GM19438 (cell line): Measurements from ENCODE around the gene KIF26A.

Experiments used
- ATAC-seq: cut with Tn5 transposase; IDR thresholded peaks from one replicate; pipeline ENCODE4 v1.9.1; 2021; ENCODE audit warnings: low read depth; ENCODE audit not compliant: unreplicated experiment

KIF26A gene

GRCh38 chr14:104172880-104173279 lies 34.5 kb downstream of the KIF26A start:
- no peak for ATAC-seq

- ATAC-seq = no peak
Observed at GRCh38 chr14:104174051-104174450, 35.7 kb downstream of the KIF26A start.

DNA sequence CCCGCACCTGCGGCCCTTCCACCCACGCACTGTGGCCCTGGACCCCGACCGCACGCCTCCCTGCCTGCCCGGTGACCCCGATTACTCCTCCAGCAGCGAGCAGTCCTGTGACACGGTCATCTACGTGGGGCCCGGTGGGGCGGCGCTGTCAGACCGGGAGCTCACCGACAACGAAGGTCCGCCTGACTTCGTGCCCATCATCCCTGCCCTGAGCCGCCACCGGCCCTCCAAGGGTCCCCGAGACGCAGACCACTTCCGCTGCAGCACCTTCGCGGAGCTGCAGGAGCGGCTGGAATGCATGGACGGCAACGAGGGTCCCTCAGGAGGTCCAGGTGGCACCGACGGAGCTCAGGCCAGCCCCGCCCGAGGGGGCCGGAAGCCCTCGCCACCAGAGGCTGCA lies 36.7 kb downstream of the KIF26A start:
- ATAC-seq = no peak

DNA sequence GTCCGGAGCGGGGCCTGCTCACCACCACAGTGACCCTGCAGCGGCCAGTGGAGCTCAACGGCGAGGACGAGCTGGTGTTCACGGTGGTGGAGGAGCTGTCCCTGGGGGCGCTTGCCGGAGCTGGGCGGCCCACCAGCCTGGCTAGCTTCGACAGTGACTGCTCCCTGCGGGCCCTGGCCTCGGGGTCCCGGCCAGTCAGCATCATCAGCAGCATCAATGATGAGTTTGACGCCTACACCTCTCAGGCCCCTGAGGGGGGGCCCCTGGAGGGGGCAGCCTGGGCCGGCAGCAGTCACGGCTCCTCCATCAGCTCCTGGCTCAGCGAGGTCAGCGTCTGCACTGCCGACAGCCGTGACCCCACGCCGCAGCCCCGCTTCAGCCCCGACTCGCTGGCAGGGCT lies 37.4 kb downstream of the KIF26A start:
- ATAC-seq = no peak

DNA sequence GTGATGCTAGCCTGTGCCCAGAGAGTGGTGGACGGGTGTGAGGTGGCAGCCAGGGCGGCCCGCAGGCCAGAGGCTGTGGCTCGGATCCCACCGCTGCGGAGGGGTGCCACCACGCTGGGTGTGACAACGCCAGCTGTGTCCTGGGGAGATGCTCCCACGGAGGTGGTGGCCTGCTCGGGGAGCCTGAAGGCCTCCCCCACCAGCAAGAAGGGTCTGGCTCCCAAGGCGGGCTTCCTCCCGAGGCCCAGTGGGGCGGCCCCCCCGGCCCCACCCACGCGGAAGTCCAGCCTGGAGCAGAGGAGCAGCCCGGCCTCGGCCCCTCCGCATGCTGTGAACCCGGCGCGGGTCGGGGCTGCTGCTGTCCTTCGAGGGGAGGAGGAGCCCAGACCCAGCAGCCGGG lies 38.2 kb downstream of the KIF26A start:
- no peak for ATAC-seq

DNA sequence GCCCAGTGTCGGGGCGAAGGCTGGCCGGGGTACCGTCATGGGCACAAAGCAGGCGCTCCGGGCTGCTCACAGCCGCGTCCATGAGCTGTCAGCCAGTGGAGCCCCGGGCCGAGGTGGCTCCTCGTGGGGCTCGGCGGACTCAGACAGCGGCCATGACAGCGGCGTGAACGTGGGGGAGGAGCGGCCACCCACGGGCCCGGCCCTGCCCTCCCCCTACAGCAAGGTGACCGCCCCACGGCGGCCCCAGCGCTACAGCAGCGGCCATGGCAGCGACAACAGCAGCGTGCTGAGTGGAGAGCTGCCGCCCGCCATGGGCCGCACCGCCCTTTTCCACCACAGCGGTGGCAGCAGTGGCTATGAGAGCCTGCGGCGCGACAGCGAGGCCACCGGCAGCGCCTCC lies 39.0 kb downstream of the KIF26A start:
- ATAC-seq = no peak

DNA sequence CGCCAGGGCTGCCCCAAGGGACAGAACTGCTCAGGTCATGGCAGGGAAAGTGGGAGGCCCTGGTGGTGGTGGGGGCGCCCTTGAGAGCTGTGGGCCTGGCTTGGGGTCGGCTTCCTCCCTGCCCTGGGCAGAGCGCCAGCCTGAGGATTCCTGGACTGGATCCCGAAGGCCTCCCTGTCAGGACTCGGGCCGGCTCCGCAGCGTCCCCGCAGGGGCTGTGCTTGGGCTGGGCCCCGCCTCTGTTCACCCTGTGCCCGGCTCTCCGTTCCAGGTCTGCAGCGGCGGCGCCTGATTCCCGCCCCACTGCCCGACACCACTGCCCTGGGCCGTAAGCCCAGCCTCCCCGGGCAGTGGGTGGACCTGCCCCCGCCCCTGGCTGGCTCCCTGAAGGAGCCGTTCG lies 39.9 kb downstream of the KIF26A start:
- no peak for ATAC-seq

DNA sequence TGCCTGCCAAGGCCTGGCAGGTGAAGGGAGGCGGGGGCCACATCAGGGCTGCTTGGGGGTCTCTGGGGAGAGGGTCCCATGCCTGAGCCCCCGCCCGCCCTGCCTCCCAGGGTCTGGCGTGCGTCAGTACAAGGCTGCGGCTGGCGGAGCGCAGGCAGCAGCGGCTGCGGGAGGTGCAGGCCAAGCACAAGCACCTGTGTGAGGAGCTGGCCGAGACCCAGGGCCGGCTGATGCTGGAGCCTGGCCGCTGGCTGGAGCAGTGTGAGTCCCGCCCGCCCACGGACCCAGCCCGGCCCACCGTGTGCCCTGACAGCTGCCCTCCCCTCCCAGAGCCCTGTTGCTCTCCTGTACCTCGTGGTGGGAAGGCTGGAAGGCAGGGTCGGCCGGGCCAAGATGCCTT lies 40.7 kb downstream of the KIF26A start:
- no peak for ATAC-seq

GRCh38 chr14:104179564-104180129 lies 41.3 kb downstream of the KIF26A start:
- no peak for ATAC-seq

DNA sequence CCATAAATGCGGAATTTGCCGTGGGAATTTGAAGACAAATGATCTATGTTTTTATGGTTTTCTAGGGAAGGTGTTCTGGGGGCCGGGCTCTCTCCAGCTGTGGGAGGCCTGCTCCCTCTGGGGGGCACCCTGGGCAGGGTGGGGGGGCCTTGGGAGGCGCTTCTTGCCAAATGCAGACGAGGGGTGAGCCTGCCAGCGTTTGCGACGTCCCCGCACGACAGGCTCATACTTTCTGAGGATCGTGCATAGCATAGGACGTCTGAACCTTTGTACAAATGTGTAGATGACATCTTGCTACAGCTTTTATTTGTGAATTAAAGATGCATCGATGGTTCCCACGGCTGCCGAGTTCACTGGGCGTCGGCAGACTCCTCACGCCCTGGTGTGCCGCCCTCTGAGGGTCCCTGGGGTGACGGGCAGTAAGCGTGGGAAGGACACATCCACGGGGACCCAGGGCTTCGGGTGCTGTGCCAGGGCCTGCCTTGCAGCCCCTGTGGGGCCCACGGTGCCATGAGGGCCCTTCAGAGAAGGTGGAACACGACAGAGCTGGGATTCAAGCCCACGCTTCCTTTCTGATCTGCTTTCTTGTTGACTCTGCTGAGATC lies 42.3 kb downstream of the KIF26A start:
- no peak for ATAC-seq

GRCh38 chr14:104181761-104182530 lies 43.6 kb downstream of the KIF26A start:
- no peak for ATAC-seq

DNA sequence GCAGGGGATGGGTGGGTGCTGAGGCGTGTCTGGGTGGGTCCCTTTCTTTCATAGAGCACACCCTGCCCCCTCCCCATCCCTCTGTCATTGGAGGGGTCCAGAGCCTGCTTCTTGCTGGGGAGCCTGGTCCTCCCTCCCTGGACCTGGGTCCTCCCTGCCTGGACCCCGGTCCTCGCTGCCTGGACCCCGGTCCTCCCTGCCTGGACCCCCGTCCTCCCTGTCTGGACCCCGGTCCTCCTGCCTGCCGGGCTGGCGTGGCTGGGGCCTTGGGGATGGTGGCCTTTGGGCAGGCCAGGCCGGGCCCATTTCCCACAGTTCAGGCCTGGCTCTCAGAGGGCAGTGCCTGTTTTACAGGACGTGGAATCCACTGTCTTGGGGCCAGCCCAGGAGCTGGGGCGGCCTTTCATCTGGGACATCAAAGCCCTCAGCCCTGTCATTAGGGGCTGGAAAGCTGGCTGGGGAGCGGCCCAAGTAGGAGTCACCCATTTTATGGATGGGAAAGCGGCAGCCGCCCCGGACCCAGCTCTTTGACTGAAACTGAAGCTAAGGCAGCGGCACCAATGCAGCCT lies 44.6 kb downstream of the KIF26A start:
- no peak for ATAC-seq

GRCh38 chr14:104183796-104184195 lies 45.4 kb downstream of the KIF26A start:
- ATAC-seq = no peak

- ATAC-seq = no peak
Observed at GRCh38 chr14:104184506-104184905, 46.1 kb downstream of the KIF26A start.

DNA sequence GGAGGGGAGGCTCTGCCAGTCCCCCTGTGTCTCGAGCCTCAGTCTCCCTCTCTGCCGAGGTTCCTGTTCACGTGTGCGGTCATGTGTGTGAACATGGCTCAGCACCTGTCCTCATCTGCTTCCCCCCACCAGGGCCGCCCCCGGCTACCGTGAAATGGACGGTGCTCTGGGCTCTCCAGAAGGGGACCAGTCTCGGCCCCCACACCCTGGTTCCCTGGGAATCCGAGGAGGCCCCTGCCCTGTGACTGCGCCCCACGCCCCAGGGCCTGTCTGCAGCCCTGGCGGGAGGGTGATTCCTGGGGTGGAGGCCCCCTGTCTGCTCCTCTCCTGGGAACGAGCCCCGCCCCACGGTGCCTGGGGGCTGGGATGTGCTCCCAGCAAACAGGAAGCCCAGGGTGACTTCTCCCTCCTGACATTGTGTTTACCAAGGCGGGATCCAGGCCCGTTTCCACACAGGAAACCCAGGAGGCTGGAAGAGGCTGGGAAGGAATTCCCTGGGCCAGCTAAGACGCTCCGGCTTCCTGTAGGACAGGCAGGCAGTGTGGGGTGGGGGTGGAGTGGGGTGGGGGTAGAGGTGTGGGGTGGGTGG lies 46.6 kb downstream of the KIF26A start:
- no peak for ATAC-seq

- ATAC-seq = no peak
Observed at GRCh38 chr14:104185916-104186495, 47.6 kb downstream of the KIF26A start.

GRCh38 chr14:104186575-104186974 lies 48.2 kb downstream of the KIF26A start:
- no peak for ATAC-seq

DNA sequence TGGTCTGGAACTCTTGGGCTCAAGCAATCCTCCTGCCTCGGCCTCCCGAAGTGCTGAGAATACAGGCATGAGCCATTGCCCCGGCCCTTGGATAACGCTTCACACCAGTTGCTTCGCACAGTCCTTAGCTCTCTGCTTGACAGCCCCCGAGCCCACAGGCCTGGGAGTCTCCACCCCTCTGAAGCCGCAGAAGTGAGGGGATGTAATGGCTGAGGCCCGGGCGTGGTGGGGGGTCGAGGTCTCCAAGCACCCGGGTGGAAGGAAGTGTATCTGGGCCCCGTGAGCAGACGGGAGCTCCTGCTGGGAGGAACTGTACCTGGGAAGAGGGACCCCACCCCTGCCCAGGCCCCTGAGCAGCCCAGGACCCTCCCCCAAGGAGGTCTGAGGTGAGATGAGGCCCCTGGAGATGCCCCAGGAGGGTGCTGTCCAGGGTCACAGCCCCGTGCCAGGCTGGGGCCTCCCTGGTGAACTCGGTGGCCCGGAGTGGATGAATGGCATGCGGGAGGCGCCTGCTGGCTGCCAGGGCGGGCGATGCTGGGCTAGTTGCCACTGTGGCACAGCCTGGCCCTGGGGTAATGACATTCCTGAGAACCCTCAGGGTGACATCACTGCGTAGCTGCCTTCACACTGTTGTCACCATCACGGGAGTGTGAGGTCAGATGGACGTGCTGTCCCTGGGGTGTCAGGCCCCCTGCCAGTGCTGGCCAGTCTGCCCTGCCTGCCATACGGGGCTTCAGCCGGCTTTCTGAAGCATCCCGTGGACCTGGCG lies 48.9 kb downstream of the KIF26A start:
- no peak for ATAC-seq

DNA sequence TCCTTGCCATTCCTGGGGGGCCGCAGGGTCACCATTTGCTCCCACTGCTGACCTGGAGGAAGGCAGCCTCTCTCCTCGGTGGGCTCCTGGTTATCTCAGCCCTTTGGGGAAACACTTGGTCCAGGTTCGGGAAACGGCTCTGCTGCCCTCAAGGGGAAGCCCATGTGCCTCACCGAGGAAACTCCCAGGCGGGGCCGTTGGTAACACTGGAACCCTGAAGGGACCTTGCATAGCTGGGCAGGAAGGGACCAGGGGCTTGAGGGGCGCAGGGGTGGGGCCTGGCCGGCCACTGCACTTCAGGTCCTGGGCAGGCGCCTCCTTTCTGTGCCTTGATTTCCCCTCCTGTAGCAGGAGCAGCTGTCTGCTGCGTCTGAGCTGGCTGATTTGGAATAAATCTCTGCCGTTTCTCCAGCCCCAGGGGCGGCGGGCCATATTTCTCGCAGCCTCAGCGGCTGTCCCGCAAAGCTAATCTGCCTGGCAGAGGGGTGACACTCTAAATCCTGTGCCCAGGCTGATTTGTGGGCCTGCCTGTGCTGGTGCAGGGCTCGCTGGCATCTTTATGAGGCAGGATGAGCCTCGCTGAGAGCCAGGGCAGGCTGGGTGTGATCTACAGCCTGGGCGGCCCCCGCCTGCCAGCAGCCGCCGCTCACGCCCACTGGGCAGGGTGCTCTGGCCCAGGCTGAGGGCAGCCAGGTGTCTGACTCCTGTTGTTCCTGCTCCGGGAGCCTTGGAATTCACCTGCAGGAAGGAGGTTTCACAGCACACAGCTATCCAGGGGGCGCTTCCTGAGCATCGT lies 49.7 kb downstream of the KIF26A start:
- ATAC-seq = no peak
